Endothelial cell of umbilical vein (primary cell): ENCODE results near the gene IFITM10. TPM values are rescaled to one million over a fixed set of nuclear protein-coding genes. Genes with fewer than 3 reads are reported as not detected.

Experiments
- BruUV-seq: library from RNA; stranded (reverse); fragments of 400-500 nt; replicated peaks from 2 replicates; lab custom pipeline; 2021; lab: Mats Ljungman, UMichigan
- CTCF ChIA-PET: fragments of 300-600, 350-600 bp; sonication (Branson Sonifier 250); formaldehyde crosslinking; loops from one replicate; lab custom pipeline; 2021; ENCODE audit warnings: antibody characterized with exemption, inconsistent platforms; lab: Charles Lee
- POLR2A ChIA-PET: fragments of 300-600, 350-600 bp; sonication (Branson Sonifier 250); formaldehyde crosslinking; loops from one replicate; lab custom pipeline; 2021; ENCODE audit warnings: antibody characterized with exemption, inconsistent platforms; lab: Charles Lee
- DNase-seq: peaks from one replicate; pipeline ENCODE4 v3.0.0-alpha.2; 2011; ENCODE audit warnings: low read depth, low spot score
- FAIRE-seq: peaks from 2 replicates; lab custom pipeline; 2011; peaks lifted over from hg19 to GRCh38; lab: Jason Lieb, UNC
- H2AFZ ChIP-seq: 2 replicates; pipeline ENCODE4 v1.6.0; 2012; ENCODE audit warnings: low read depth, low read length, control low read depth, inconsistent platforms
- H3K27ac ChIP-seq: 2 replicates; pipeline ENCODE4 v1.5.1; 2011; ENCODE audit warnings: low read depth, mild to moderate bottlenecking, control low read depth, low read length, moderate library complexity; ENCODE audit not compliant: insufficient read depth
- H3K27me3 ChIP-seq, 2 experiments: 2 replicates each; pipeline versions ENCODE4 v1.6.0 to v1.6.1; 2011; ENCODE audit warnings: low read length in 2 of 2, mixed read lengths in 1 of 2; ENCODE audit not compliant: control insufficient read depth in 2 of 2, insufficient read depth in 2 of 2
- H3K36me3 ChIP-seq, 2 experiments: 2 replicates in 1 of 2; 3 replicates in 1 of 2; pipeline ENCODE4 v1.5.1; 2011; ENCODE audit warnings: low read length in 2 of 2, mild to moderate bottlenecking in 1 of 2, moderate library complexity in 1 of 2; ENCODE audit not compliant: control insufficient read depth in 2 of 2, insufficient read depth in 2 of 2; ENCODE audit errors: extremely low read depth in 1 of 2
- H3K4me1 ChIP-seq: 3 replicates; pipeline ENCODE4 v1.5.1; 2011; ENCODE audit warnings: mild to moderate bottlenecking, low read length; ENCODE audit not compliant: control insufficient read depth, insufficient read depth; ENCODE audit errors: extremely low read depth
- H3K4me2 ChIP-seq: 2 replicates; pipeline ENCODE4 v1.6.1; 2011; ENCODE audit warnings: low read length, control low read depth, mixed read lengths; ENCODE audit not compliant: insufficient read depth
- H3K4me3 ChIP-seq, 3 experiments: fragments of 200-600 bp in 1 of 3; sonication (generic), shearing (Covaris generic) in 1 of 3; replicated peaks in 1 of 3; 2 replicates each; pipeline ENCODE4 v1.5.1; 2011 to 2016; ENCODE audit warnings: control low read depth in 3 of 3, low read length in 3 of 3, mild to moderate bottlenecking in 2 of 3, inconsistent platforms in 1 of 3, low read depth in 1 of 3, moderate library complexity in 1 of 3; ENCODE audit not compliant: insufficient read depth in 1 of 3
- H3K79me2 ChIP-seq: 2 replicates; pipeline ENCODE4 v1.6.0; 2012; ENCODE audit warnings: low read length, inconsistent platforms; ENCODE audit not compliant: control insufficient read depth, insufficient read depth
- H3K9ac ChIP-seq: replicated peaks from 2 replicates; pipeline ENCODE3; 2011; ENCODE audit warnings: low read length, control low read depth; ENCODE audit not compliant: insufficient read depth; ENCODE audit errors: extremely low read depth
- H3K9me1 ChIP-seq: replicated peaks from 3 replicates; pipeline ENCODE4 v1.6.0; 2011; ENCODE audit warnings: mild to moderate bottlenecking, low read length; ENCODE audit not compliant: control insufficient read depth, insufficient read depth; ENCODE audit errors: extremely low read depth
- H3K9me3 ChIP-seq: replicated peaks from 2 replicates; pipeline ENCODE4 v1.5.1; 2012; ENCODE audit warnings: low read length, inconsistent platforms; ENCODE audit not compliant: control insufficient read depth, insufficient read depth
- H4K20me1 ChIP-seq: replicated peaks from 2 replicates; pipeline ENCODE3; 2011; ENCODE audit warnings: mild to moderate bottlenecking, low read length; ENCODE audit not compliant: control insufficient read depth, insufficient read depth; ENCODE audit errors: extremely low read depth
- EZH2 ChIP-seq: IDR thresholded peaks from 2 replicates; pipeline ENCODE4 v1.6.1; 2012; ENCODE audit warnings: borderline replicate concordance, low read depth, mild to moderate bottlenecking, moderate library complexity, low read length, inconsistent platforms; ENCODE audit not compliant: severe bottlenecking
- FOS ChIP-seq: IDR thresholded peaks from 2 replicates; pipeline ENCODE4 v1.6.1; 2011; ENCODE audit warnings: mild to moderate bottlenecking, low read length, moderate library complexity, borderline replicate concordance; ENCODE audit not compliant: insufficient read depth
- GATA2 ChIP-seq: IDR thresholded peaks from 2 replicates; pipeline ENCODE4 v1.7.0; 2011; ENCODE audit warnings: low read depth, mild to moderate bottlenecking, moderate library complexity, mixed read lengths, low read length; ENCODE audit not compliant: insufficient read length, insufficient read depth
- JUN ChIP-seq: IDR thresholded peaks from 2 replicates; pipeline ENCODE4 v1.6.1; 2011; ENCODE audit warnings: borderline replicate concordance, low read depth; ENCODE audit not compliant: insufficient read length, insufficient read depth
- MYC ChIP-seq: IDR thresholded peaks from one replicate; pipeline ENCODE4 v1.6.1; 2011; ENCODE audit warnings: mild to moderate bottlenecking, low read depth, low read length
- POLR2A ChIP-seq: IDR thresholded peaks from 2 replicates; pipeline ENCODE4 v1.6.1; 2012; ENCODE audit warnings: low read depth, mild to moderate bottlenecking, control low read depth, low read length
- POLR2AphosphoS5 ChIP-seq: IDR thresholded peaks from 2 replicates; pipeline ENCODE4 v1.6.1; 2012; ENCODE audit warnings: low read depth, mild to moderate bottlenecking, control low read depth, low read length, moderate library complexity; ENCODE audit not compliant: insufficient read depth
- dilution Hi-C: fragments of 300-500 bp; cut with MboI; formaldehyde crosslinking; loops from one replicate; pipeline ENCODE4 v1.15.0; 2019; ENCODE audit warnings: low sequenced_read_pairs; ENCODE audit not compliant: extremely low pct_ligation_motif_present
- intact Hi-C: fragments of 100-400 bp; cut with micrococcal nuclease; formaldehyde crosslinking; loops from one replicate; pipeline ENCODE4 v1.10.0; 2022
- polyA plus RNA-seq, 4 experiments: library from polyadenylated mRNA; depleted of rRNA in 3 of 4; stranded (reverse) in 3 of 4; unstranded in 1 of 4; fragments of >200 nt; gene quantifications; 2 replicates each; pipeline versions ENCODE4 v1.2.1 to v1.2.3, GENCODE V29; 2011 to 2012; ENCODE audit warnings: missing spikeins in 1 of 4
- total RNA-seq: library from RNA; stranded (reverse); gene quantifications from 2 replicates; pipeline ENCODE4 v1.2.3, GENCODE V29; 2021
- TF ChIP-seq, protein P1 (sequence below), 2 donors: IDR thresholded peaks; 1 replicate in 1 of 2; 2 replicates in 1 of 2; pipeline ENCODE4 v1.5.1; 2011; ENCODE audit warnings: low read length in 2 of 2, mild to moderate bottlenecking in 2 of 2, moderate library complexity in 2 of 2, control low read depth in 1 of 2, inconsistent platforms in 1 of 2, low read depth in 1 of 2; ENCODE audit not compliant: insufficient read depth in 1 of 2; ENCODE audit errors: extremely low read depth in 1 of 2
- TF ChIP-seq, protein P2 (sequence below): IDR thresholded peaks from 2 replicates; pipeline ENCODE4 v1.6.1; 2011; ENCODE audit not compliant: insufficient read depth, insufficient read length

The IFITM10 gene
- total and polyA plus RNA-seq, 2 donors (not counting 3 experiments of a cell fraction or from before 2014, with no cell fraction given): 0.04 to 0.66 TPM

DNA sequence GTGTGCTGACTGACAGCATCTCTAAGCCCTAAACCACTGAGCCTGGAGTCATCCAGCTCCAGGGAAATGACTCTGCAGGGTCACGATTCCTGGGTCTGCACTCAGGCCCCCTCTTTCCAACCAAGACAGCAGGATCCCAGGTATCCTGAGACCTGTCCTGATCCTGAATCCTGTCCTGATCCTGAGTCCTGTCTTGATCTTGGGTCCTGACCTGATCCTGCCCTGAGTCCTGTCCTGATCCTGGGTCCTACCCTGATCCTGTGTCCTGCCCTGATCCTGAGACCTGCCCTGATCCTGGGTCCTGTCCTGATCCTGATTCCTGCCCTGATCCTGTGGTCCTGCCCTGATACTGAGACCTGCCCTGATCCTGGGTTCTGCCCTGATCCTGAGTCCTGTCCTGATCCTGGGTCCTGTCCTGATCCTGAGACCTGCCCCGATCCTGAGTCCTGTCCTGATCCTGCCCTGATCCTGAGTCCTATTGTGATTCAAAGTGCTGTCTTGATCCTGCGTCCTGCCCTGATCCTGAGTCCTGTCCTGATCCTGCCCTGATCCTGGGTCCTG, 54.8 kb downstream of the IFITM10 start:
- FAIRE-seq: no peak
- no TSS peak for BruUV-seq
- H3K9me1 ChIP-seq: no peaks in the 10 kb centered on the region

More for the DNA sequence above, 54.8 kb downstream of the IFITM10 start:
- H3K79me2 ChIP-seq: no peaks in the 10 kb centered on the region
- no peaks in the 10 kb centered on the region for H4K20me1 ChIP-seq
- no peak overlapping the region for H3K4me2 ChIP-seq
- no peaks in the 10 kb centered on the region for H3K9me3 ChIP-seq
- H3K27me3 ChIP-seq: no peaks in the 10 kb centered on the region
- no peak overlapping the region for H2AFZ ChIP-seq
- ChIA-PET CTCF (interaction anchor here (0.8 to 5.5 kb wide), 5 partner anchors 17 to 138 kb away, joined by 4 to 623 read pairs (median 7); partner anchors contain the start of gene SYT8), POLR2A (no interaction called here)
- no peak overlapping the region for H3K9ac ChIP-seq
- dilution Hi-C loops (no loop called here), intact Hi-C loops (no loop called here)
- no peak for TF ChIP-seq POLR2AphosphoS5
- TF ChIP-seq POLR2A: no peak
- TF ChIP-seq EZH2: no peak
- TF ChIP-seq, protein P1, sequence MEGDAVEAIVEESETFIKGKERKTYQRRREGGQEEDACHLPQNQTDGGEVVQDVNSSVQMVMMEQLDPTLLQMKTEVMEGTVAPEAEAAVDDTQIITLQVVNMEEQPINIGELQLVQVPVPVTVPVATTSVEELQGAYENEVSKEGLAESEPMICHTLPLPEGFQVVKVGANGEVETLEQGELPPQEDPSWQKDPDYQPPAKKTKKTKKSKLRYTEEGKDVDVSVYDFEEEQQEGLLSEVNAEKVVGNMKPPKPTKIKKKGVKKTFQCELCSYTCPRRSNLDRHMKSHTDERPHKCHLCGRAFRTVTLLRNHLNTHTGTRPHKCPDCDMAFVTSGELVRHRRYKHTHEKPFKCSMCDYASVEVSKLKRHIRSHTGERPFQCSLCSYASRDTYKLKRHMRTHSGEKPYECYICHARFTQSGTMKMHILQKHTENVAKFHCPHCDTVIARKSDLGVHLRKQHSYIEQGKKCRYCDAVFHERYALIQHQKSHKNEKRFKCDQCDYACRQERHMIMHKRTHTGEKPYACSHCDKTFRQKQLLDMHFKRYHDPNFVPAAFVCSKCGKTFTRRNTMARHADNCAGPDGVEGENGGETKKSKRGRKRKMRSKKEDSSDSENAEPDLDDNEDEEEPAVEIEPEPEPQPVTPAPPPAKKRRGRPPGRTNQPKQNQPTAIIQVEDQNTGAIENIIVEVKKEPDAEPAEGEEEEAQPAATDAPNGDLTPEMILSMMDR (IDR thresholded peaks at IDR 0.05; ENCODE audit: extremely low read depth in 1 of 2, insufficient read depth in 1 of 2, low read depth in 1 of 2, low read length in 2 of 2): no peak
- no peak for TF ChIP-seq GATA2
- TF ChIP-seq JUN: no peak
- no peak for TF ChIP-seq MYC
- TF ChIP-seq FOS: no peak
- TF ChIP-seq, protein P2, sequence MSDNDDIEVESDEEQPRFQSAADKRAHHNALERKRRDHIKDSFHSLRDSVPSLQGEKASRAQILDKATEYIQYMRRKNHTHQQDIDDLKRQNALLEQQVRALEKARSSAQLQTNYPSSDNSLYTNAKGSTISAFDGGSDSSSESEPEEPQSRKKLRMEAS: no peak
- H3K4me3 ChIP-seq: no peak overlapping the region
- H3K27ac ChIP-seq: no peak overlapping the region
- peaks cover 16% of the 10 kb centered on the region for H3K4me1 ChIP-seq
- no peak for DNase-seq
- H3K36me3 ChIP-seq: no peaks in the 10 kb centered on the region
